Ramos (cell line): Measurements from ENCODE around the gene DZIP3.
"Not testable (repeated sequence)": the region's sequence is repeated elsewhere in the genome, so short reads cannot be mapped to it uniquely, and the experiment has no call there.

Experiments
- in situ Hi-C: fragments of 300-500 bp; cut with MboI; formaldehyde crosslinking; loops from one replicate; pipeline ENCODE4 v1.14.3; 2022; ENCODE audit warnings: low sequenced_read_pairs; ENCODE audit not compliant: unreplicated experiment

Gene DZIP3

DNA sequence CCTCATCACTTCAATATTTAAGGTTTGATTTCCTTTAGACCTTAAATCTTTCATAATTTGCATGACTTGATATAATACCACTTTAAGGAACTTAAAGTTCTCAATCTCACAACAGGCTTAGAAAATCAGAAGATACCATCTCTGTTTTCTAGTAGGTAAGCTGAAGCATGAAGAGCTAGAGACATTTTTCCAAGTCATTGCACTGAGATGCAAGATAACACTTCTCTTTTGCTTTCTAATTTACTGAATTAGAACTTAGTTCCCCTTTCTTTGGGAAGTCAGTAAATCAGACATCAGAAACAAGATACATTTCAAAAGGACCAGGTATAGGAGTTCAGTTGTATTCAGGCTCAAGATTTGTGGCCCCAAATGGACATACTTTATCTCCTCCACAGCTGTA is 79.7 kb downstream of the DZIP3 start:
- in situ Hi-C loops, result loop anchor here (10.0 kb wide), 1 partner anchor 246 kb away; no protein-coding TSS in a partner anchor

DNA sequence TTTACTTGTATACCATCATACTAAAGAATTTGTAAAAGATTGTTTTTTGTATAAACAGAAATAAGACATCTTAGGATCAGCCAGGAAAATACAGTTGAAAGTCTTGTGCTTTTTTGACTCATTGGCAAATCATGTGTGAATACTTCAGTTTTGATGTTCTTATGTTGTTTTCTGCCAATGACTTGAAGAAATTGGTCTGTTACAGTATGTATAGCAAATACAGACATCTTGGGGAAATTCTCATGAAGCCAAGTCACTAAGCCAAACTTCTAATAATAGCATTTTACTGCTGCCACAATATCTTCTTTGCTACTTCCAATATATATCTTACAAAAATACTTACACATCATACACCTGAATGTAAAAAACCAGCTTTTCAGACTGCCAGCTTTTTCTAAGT is 83.2 kb downstream of the DZIP3 start:
- in situ Hi-C loops, result no loop called here

DNA sequence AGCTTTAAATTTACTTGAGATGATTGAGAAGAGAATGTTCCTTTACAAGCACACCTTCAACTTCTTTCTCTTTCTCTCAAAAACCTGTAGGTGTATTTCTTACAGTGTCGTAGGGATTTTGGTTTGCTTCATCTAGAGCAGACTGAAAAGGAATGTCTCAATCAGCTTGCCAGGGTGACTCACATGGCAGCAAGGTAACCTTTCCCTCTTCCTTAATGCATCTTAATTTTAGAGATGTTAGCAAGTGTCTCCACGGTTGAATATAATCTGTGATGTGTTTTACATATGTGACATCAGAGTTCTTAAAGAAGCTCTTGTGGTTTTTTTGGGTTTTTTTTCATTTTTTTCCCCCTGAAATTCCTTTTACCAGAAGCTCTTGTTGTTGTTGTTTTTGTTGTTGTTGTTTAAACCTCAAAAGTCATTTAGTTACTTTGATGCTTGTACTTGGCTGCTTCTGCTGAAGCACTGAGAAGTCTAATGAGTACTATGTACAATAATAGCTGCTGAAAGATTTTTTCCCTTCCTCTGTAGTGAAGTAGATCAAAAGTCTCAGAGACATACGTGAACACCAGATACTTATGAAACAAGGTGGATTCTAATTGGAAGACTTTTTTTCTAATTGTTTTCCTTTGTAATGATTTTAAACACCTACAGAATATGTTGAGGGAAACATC is 84.6 kb downstream of the DZIP3 start:
- in situ Hi-C loops, result no loop called here

DNA sequence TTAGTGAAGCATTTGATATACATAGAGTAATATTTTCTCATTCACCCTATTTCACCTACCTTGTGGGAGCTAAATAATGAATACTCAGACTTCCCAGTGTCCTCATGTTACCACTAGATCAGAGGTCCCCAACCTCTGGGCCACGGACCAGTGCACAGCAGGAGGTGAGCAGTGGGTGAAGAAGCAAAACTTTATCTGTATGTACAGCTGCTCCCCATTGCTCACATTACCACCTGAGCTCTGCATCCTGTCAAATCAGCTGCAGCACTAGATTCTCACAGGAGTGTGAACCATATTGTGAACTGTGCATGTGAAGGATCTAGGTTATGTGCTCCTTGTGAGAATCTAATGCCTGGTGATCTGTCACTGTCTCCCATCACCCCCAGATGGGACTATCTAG is 88.3 kb downstream of the DZIP3 start:
- in situ Hi-C loops, result no loop called here

DNA sequence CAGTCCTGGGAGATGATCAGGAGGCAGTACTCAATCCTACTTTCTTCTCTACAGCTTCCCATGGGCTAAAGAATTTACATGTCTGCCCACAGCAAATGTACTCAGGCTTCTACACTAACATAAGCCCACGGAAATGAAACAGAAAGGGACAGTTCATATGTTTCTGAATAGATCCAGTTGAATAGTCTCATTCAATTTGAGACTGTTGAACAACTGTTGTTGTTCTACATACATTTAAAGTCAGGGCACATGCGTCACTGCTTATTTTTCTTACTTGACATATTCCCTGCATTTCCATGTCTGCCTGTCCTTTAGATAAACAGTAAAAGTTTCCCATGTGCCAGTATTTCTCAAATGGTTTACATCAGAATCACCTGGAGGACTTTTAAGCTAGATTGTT is 102.8 kb downstream of the DZIP3 start:
- in situ Hi-C loops, result not testable (repeated sequence)

DNA sequence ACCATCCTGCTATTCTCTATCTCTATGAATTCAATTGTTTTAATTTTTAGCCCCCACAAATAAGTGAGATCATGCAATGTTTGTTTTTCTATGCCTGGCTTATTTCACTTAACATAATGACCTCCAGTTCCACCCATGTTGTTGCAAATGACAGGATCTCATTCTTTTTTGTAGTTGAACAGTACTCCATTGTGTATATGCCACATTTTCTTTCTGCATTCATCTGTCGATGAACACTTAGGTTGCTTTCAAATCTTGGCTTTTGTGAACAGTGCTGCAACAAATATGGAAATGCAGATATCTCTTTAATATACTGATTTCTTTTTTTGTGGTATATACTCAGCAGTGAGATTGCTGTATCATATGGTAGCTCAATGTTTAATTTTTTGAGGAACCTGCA is 108.9 kb downstream of the DZIP3 start:
- in situ Hi-C loops, result no loop called here

DNA sequence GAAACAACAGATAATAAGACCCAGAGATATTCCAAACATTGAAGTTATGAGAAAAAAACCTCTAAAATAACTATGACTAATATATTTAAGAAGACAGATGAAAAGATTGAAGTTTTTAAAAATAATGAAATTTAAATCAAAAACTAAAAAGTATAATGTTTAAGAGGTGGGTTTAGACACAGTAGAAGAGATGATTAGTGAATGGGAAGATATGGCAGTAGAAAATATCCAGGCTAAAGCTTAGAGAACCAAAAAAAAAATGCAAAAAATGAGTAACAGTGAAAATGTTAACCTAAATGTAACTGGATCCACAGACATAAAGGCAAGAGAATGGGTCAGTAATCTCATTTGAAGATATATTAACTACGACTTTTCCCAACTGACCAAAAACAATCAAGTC is 115.5 kb downstream of the DZIP3 start:
- in situ Hi-C loops, result no loop called here

DNA sequence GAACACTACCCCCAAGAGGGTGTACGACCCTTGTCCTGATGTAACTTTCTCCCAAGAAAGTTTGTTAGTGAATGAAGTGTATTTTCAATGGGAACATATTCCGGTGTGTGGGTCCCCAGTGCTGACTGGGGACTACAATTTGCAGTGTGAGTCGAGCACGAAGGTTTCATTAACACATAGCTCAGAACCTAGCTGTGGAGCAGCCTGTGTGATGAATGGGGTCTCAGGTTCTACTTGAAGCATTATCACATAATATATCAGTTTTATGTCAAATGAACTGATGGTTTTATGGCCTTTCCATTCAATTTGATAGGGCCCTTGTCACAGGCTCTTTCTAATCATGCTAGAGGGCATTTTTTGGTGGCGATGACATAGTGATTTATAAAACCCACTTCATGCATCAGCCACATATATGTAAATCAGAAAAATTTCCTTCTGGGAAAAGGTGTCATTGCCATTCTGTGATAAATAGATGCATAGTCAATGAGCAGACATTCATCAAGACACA is 123.5 kb downstream of the DZIP3 start:
- in situ Hi-C loops, result no loop called here

DNA sequence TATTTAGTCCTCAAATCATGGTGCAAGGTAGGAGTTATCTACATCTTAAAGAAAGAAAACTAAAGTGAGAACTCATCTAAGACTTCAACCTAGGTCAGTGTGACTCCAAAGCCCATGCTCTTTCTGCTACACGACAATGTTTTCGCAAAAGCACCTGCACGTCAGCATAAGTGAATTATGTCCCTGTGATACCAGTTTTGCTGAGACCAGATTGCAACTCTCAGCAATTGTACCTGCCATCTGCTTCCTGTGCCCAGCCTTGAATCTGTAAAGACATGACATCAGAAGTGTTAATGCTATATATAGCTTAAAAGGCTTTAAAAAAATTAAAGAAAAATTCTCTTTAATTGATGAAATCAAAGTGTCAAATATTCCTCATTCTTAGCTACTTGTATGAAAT is 124.3 kb downstream of the DZIP3 start:
- in situ Hi-C loops, result no loop called here

DNA sequence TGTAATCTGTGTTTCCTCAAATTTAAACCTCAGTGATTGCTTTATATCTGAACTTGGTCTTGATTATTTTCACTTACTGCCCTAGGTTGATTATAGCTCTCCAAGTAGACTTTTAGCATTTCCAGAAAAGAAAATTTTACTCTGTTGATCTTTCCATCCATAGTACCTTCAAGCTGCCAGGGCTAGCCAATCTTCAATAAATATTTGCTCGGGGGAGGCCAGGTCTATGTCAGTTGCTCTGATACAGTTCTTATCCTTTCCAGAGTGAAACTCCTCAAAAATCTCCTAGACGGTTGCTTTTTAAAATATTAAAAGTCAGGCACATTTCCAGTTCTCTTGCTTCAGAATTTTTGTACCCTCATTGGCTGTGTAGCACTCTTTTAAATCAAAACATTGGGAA is 128.9 kb downstream of the DZIP3 start:
- in situ Hi-C loops, result no loop called here

DNA sequence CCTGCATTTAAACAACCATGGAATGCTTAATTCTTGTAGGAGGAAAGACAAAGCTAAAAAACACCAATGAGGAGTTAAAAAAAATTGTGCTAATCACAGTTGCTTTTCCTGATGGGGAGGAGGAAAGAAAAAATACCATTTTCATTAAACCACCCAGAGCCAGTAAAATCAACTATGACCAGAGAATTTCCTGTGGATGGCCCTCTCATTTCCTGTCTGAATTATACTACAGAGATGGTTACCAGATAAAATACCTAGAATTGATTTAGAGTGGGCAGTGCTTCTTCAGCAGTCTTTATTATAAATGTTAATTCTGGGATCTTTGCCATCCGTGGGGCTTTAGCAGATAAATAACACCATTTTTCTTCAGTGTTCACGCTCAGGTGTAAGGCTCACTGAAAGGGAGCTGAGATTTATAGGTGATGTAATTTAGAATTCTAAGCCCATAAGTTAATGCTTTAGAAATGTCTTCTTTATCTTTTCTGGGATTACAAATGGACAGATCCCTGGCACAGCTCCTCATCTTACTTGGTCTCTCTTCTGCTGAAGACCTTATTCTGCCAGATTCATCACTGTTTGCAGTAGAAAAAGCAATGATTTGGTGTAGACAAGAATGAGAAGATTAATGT is 129.8 kb downstream of the DZIP3 start:
- in situ Hi-C loops, result no loop called here

DNA sequence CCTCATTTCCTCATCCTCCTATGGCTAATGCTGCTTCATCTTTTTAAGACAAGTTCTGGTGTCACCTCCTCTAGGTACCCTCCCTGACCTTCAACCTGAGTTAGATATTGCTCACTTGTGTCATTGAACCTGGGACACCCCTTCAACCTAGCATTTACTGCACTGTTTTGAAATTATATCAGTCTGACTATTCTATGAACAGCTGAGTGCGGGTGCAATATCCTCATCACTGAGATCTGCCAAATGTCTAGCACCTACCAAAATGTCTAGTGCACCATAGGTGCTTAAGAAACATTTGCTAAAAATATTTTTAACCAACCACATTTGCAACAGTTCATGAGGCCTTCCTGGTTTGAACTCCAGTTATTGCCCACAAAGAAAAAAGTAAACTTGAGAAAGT is 133.2 kb downstream of the DZIP3 start:
- in situ Hi-C loops, result no loop called here

DNA sequence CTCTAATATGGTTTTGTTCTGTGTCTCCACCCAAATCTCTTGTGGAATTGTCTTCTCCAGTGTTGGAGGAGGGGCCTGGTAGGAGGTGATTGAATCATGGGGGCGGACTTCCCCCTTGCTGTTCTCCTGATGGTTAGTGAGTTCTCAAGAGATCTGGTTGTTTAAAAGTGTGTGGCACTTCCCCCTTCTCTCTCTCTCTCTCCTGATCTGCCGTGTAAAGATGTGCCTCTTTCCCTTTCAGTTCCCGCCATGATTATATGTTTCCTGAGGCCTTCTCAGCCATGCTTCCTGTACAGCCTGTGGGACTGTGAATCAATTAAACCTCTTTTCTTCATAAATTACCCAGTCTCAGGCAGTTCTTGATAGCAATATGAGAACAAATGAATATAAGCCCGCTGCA is 134.6 kb downstream of the DZIP3 start:
- in situ Hi-C loops, result no loop called here

DNA sequence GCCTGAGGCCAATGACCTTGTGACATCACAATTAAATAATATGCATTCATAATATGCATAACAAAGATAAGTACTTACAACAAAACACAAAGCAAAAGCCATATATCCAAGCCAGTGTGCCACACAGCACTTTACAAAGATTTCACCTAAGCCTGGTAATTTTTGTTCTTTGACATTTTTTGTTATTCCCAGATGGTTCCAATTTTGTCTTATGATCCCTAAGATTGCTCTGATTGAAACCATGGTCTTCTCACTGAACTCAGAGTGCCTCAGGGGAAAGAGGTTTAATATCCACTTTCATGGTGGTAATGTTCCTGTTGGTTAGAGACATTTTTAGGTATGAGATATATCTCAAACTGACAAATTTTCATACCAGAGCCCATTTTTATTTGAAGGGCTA is 138.6 kb downstream of the DZIP3 start:
- in situ Hi-C loops, result no loop called here

DNA sequence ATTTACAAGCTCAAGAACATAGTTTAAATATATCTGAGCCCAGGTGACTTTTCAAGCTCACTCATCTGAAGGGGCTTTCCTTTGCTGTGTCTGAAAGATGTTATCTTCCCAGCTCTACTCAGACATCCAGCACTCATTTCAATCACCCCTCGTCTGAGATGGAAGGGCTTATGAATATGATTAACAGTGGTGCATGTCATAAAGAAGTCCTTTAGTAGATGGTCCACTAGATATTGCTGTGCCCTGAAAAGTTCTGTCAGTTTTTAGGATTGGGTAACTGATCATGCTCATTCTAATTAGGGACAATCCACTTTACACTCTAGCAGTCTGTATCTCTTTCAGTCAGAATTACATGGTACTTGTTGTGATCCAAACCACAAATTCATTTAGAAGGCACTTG is 139.4 kb downstream of the DZIP3 start:
- in situ Hi-C loops, result no loop called here

DNA sequence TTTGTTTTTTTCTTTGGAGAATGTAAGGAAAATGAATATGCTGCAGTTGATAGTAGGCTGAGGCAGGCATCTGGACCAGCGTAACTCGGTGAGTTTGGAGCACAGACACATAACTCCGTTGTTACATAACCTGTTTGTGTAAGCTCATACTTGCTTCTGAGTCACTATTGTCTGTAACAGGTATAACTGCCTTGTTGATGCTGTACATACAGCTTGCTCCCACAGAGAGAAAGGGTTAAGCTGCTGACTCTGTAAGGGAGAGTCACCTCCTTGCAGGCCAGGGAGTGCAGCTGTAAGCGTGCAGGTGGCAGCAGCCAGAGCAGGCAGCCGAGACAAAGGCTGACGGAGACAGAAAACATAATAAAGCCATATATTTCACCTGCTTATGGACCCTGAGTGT is 147.3 kb downstream of the DZIP3 start:
- in situ Hi-C loops, result no loop called here

DNA sequence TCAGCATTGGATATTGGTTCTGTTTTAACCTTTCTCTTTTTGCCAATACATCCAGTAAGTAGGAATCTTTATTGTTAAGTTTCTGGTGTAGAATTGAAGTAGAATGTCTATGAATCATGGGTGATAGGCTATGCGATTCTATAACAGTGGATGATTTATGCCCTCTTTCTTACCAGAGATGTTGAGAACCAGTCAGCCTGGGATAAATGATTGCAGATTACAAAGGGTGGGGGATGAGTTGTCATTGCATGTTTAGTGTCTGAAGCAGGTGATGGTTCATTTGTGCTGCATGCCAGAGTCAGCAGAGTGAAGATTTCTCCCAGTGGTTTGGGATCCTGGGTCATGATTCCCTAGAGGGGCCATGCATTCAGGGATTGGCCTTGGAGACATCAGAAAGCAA is 153.4 kb downstream of the DZIP3 start:
- in situ Hi-C loops, result no loop called here
